HepG2 (cell line): ENCODE results near the gene KLF7.

Experiments
- CTCF ChIP-seq: sonication (generic); formaldehyde crosslinking; IDR thresholded peaks from 2 replicates; pipeline ENCODE4 v1.5.0; 2020; ENCODE audit warnings: mild to moderate bottlenecking, missing genetic modification reagents, moderate library complexity
- HMGA1 ChIP-seq: sonication (generic); formaldehyde crosslinking; conservative IDR thresholded peaks from 2 replicates; pipeline ENCODE4 v1.4.0; 2020; ENCODE audit warnings: missing genetic modification reagents
- HOXA5 ChIP-seq: sonication (generic); formaldehyde crosslinking; IDR thresholded peaks from 2 replicates; pipeline ENCODE4 v1.4.0; 2020; ENCODE audit warnings: missing genetic modification reagents
- KLF9 ChIP-seq: IDR thresholded peaks from 2 replicates; pipeline ENCODE4 v1.6.1; 2016; ENCODE audit warnings: low read depth
- MAFG ChIP-seq: sonication (generic); formaldehyde crosslinking; IDR thresholded peaks from 2 replicates; pipeline ENCODE4 v1.5.1; 2020; ENCODE audit warnings: mild to moderate bottlenecking, missing genetic modification reagents
- MAFK ChIP-seq, 2 experiments: IDR thresholded peaks in 1 of 2; conservative IDR thresholded peaks in 1 of 2; 2 replicates each; pipeline ENCODE4 v1.6.1; 2011; ENCODE audit warnings: improper control_type of control experiment in 2 of 2, low read length in 2 of 2
- POLR2AphosphoS2 ChIP-seq: IDR thresholded peaks from 2 replicates; pipeline ENCODE4 v1.6.1; 2011; ENCODE audit warnings: low read depth, low read length, improper control_type of control experiment
- ZNF232 ChIP-seq: sonication (generic); formaldehyde crosslinking; IDR thresholded peaks from 2 replicates; pipeline ENCODE4 v1.4.0; 2020; ENCODE audit warnings: missing genetic modification reagents, borderline replicate concordance

DNA sequence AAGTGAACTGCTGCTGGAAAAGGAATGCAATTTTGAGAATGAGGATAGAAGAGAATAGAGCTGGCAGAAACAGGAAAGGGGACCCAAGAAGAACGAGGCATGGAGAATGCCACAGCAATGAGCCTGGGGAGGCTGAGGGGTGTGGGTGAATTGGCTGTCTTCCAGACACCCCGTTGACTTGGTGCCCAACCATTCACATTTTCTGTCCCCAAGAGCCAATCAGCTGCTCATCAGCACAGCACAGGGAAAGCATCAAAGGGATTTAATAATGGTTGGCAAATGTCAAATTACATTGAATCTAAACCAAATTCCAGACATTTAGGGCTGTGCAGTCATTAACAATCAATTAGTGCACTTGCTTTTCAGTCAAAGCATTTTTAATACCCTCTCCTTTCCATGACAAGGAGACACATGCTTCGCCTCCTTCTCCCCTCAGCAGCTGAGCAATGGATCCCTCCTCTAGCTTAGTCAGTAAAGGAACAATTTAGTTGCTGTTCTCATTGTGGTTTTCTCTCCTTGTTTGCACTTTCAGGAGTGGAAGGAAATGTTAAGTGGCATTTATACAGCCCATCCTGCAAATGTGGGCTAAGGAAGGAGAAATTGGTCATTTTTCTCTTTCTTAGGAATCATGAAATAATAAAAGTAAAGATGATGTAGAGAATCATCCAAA, 98.8 kb downstream of the KLF7 start:
- no peak for TF ChIP-seq HMGA1 (CRISPR knock-in tag)
- TF ChIP-seq POLR2AphosphoS2 = no peak
- TF ChIP-seq HOXA5 (CRISPR knock-in tag) = no peak
- no peak for TF ChIP-seq CTCF (CRISPR knock-in tag)
- no peak for TF ChIP-seq KLF9 (CRISPR knock-in tag)
- no peak for TF ChIP-seq MAFG (CRISPR knock-in tag)
- no peak for TF ChIP-seq ZNF232 (CRISPR knock-in tag)
- TF ChIP-seq MAFK (conservative IDR thresholded peaks at IDR 0.05 in 1 of 2, IDR thresholded peaks at IDR 0.05 in 1 of 2; ENCODE audit: low read length in 2 of 2) = no peak
